Caco-2 (cell line): Measurements from ENCODE around the gene HRH4. TPM values are rescaled to one million over a fixed set of nuclear protein-coding genes. Genes with fewer than 3 reads are reported as not detected.

Experiments
- BruUV-seq: library from RNA; stranded (reverse); fragments of 400-500 nt; replicated peaks from 2 replicates; lab custom pipeline; 2021; lab: Mats Ljungman, UMichigan
- CTCF ChIA-PET: fragments of 300-600 bp; sonication (Branson Sonifier 250); formaldehyde crosslinking; loops from one replicate; lab custom pipeline; 2022; ENCODE audit warnings: antibody characterized with exemption; lab: Charles Lee
- POLR2A ChIA-PET: fragments of 300-600 bp; sonication (Branson Sonifier 250); formaldehyde crosslinking; loops from one replicate; lab custom pipeline; 2022; ENCODE audit warnings: antibody characterized with exemption; lab: Charles Lee
- DNase-seq, 2 experiments: peaks; one replicate each; pipeline versions ENCODE4 v3.0.0 to v3.0.0-alpha.2; 2020 to 2022
- H3K27me3 ChIP-seq: replicated peaks from 2 replicates; pipeline ENCODE4 v1.6.0; 2011; ENCODE audit warnings: low read length; ENCODE audit not compliant: control insufficient read depth, insufficient read depth
- H3K36me3 ChIP-seq: 2 replicates; pipeline ENCODE4 v1.5.1; 2011; ENCODE audit warnings: low read length; ENCODE audit not compliant: control insufficient read depth, insufficient read depth
- H3K4me1 ChIP-seq: fragments of 250-450 bp; sonication (Bioruptor Pico); 2 replicates; pipeline ENCODE4 v1.5.1; 2020; ENCODE audit warnings: mild to moderate bottlenecking
- H3K4me3 ChIP-seq: 2 replicates; pipeline ENCODE4 v1.5.1; 2011; ENCODE audit warnings: low read depth, mild to moderate bottlenecking, control low read depth, low read length
- H3K9me3 ChIP-seq: fragments of 250-450 bp; sonication (Bioruptor Pico); 2 replicates; pipeline ENCODE4 v1.5.1; 2020; ENCODE audit warnings: mild to moderate bottlenecking, moderate library complexity
- H3K27ac Mint-ChIP-seq: one replicate; pipeline ENCODE4 v1.8.0; 2022; ENCODE audit warnings: mixed read lengths; ENCODE audit not compliant: unreplicated experiment
- H3K27me3 Mint-ChIP-seq: one replicate; pipeline ENCODE4 v1.8.0; 2022; ENCODE audit warnings: mixed read lengths; ENCODE audit not compliant: insufficient read depth, unreplicated experiment
- H3K36me3 Mint-ChIP-seq: one replicate; pipeline ENCODE4 v1.8.0; 2022; ENCODE audit warnings: mild to moderate bottlenecking, mixed read lengths; ENCODE audit not compliant: insufficient read depth, unreplicated experiment
- H3K4me1 Mint-ChIP-seq: one replicate; pipeline ENCODE4 v1.8.0; 2022; ENCODE audit warnings: low read depth, mixed read lengths; ENCODE audit not compliant: unreplicated experiment
- H3K4me3 Mint-ChIP-seq: one replicate; pipeline ENCODE4 v1.8.0; 2022; ENCODE audit warnings: mild to moderate bottlenecking, moderate library complexity, mixed read lengths; ENCODE audit not compliant: unreplicated experiment
- H3K9me3 Mint-ChIP-seq: one replicate; pipeline ENCODE4 v1.8.0; 2022; ENCODE audit warnings: mixed read lengths; ENCODE audit not compliant: unreplicated experiment
- CTCF ChIP-seq, 2 experiments: fragments of 200-600 bp in 1 of 2; IDR thresholded peaks; 1 replicate in 1 of 2; 2 replicates in 1 of 2; pipeline versions ENCODE4 v1.5.1 to v1.8.0; 2011 to 2022; ENCODE audit warnings: antibody characterized with exemption in 1 of 2, control low read depth in 1 of 2, inconsistent platforms in 1 of 2, low read depth in 1 of 2, low read length in 1 of 2, mild to moderate bottlenecking in 1 of 2, moderate library complexity in 1 of 2; ENCODE audit not compliant: insufficient read depth in 1 of 2, severe bottlenecking in 1 of 2, unreplicated experiment in 1 of 2
- intact Hi-C: fragments of 100-400 bp; cut with micrococcal nuclease; formaldehyde crosslinking; loops from one replicate; pipeline ENCODE4 v1.10.0; 2022; ENCODE audit not compliant: unreplicated experiment
- total RNA-seq: library from RNA; stranded (reverse); gene quantifications from 2 replicates; pipeline ENCODE4 v1.2.3, GENCODE V29; 2022

Gene HRH4
- total RNA-seq, 1 experiment from 2014 or later: not detected

- CTCF ChIA-PET: interaction anchor here (0.7 kb wide), 1 partner anchor 52 kb away, joined by 4 read pairs; no protein-coding TSS in a partner anchor
- H3K27me3 ChIP-seq: no peaks in the 10 kb centered on the region
- H3K4me3 ChIP-seq: no peak overlapping the region
- POLR2A ChIA-PET: no interaction called here
- DNase-seq: no peak
- Mint-ChIP-seq H3K27ac (no peak overlapping the region), H3K36me3 (no peaks in the 10 kb centered on the region), H3K4me1 (no peaks in the 10 kb centered on the region), H3K9me3 (no peaks in the 10 kb centered on the region), H3K4me3 (no peak overlapping the region), H3K27me3 (no peaks in the 10 kb centered on the region)
- TF ChIP-seq CTCF (IDR thresholded peaks at IDR 0.05; ENCODE audit: insufficient read depth in 1 of 2, low read depth in 1 of 2, low read length in 1 of 2, severe bottlenecking in 1 of 2, unreplicated experiment in 1 of 2): no peak
- no peaks in the 10 kb centered on the region for H3K4me1 ChIP-seq
- BruUV-seq: no TSS peak
- H3K9me3 ChIP-seq: no peaks in the 10 kb centered on the region
- no peaks in the 10 kb centered on the region for H3K36me3 ChIP-seq
- intact Hi-C loops: no loop called here
Observed at GRCh38 chr18:24414349-24415003, 46.0 kb upstream of the HRH4 start.

- Histone ChIP-seq H3K9me3 (no peaks in the 10 kb centered on the region), H3K36me3 (no peaks in the 10 kb centered on the region), H3K27me3 (no peaks in the 10 kb centered on the region), H3K4me3 (no peak overlapping the region), H3K4me1 (peaks cover 6% of the 10 kb centered on the region)
- Mint-ChIP-seq H3K27me3 (no peaks in the 10 kb centered on the region), H3K4me1 (peaks cover 14% of the 10 kb centered on the region), H3K27ac (no peak overlapping the region), H3K4me3 (no peak overlapping the region), H3K36me3 (no peaks in the 10 kb centered on the region), H3K9me3 (no peaks in the 10 kb centered on the region)
- no peak for DNase-seq
- BruUV-seq: no TSS peak
- POLR2A ChIA-PET: no interaction called here
- no peak for TF ChIP-seq CTCF (IDR thresholded peaks at IDR 0.05; ENCODE audit: insufficient read depth in 1 of 2, low read depth in 1 of 2, low read length in 1 of 2, severe bottlenecking in 1 of 2, unreplicated experiment in 1 of 2)
- intact Hi-C loops: no loop called here
- CTCF ChIA-PET: no interaction called here
Observed at GRCh38 chr18:24417480-24417879, 43.0 kb upstream of the HRH4 start.

GRCh38 chr18:24420551-24420950 lies 39.9 kb upstream of the HRH4 start:
- Mint-ChIP-seq H3K36me3 (no peaks in the 10 kb centered on the region), H3K27ac (no peak overlapping the region), H3K9me3 (no peaks in the 10 kb centered on the region), H3K4me3 (no peak overlapping the region), H3K27me3 (no peaks in the 10 kb centered on the region), H3K4me1 (peaks cover 14% of the 10 kb centered on the region)
- no peaks in the 10 kb centered on the region for H3K9me3 ChIP-seq
- TF ChIP-seq CTCF (IDR thresholded peaks at IDR 0.05; ENCODE audit: insufficient read depth in 1 of 2, low read depth in 1 of 2, low read length in 1 of 2, severe bottlenecking in 1 of 2, unreplicated experiment in 1 of 2): no peak
- intact Hi-C loops: no loop called here
- DNase-seq: no peak
- POLR2A ChIA-PET: no interaction called here
- no TSS peak for BruUV-seq
- H3K4me3 ChIP-seq: no peak overlapping the region
- CTCF ChIA-PET: no interaction called here
- no peaks in the 10 kb centered on the region for H3K27me3 ChIP-seq
- no peaks in the 10 kb centered on the region for H3K36me3 ChIP-seq
- peaks cover 6% of the 10 kb centered on the region for H3K4me1 ChIP-seq
